Stimulated activated CD4-positive, alpha-beta T cell treated with anti-CD3 and anti-CD28 coated beads, TNF-alpha, amount 100 ng/mL, for 1 hour (primary cell): ENCODE measurements around the gene RAPSN.

ENCODE experiments used
- DNase-seq, 3 donors: peaks; one replicate each; pipeline ENCODE4 v3.0.0-alpha.2; 2020; ENCODE audit warnings: low read depth in 3 of 3, low spot score in 1 of 3

Gene RAPSN

GRCh38 chr11:47466201-47466600, 17.3 kb upstream of the RAPSN start:
- DNase-seq: no peak

GRCh38 chr11:47464483-47464882, 15.5 kb upstream of the RAPSN start:
- DNase-seq: no peak

DNA sequence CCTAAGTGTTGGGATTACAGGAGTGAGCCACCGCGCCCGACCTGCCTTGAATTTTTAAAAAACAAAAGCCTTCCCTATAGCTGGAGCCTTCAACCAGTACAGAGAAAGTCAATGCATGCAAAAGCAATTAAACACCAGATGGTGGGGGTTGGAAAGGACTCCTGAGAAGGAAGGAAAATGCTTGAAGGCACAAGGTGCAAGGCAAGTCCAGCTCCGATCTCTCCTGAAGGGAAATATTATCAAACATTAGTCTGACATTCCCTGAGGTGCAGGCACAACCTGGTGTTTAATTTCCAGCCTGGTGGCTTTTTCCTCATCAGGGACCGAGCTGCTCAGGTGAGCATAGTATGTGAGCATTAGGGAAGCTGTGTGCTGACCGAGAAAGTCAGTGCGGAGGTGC, 12.9 kb upstream of the RAPSN start:
- DNase-seq: no peak

DNA sequence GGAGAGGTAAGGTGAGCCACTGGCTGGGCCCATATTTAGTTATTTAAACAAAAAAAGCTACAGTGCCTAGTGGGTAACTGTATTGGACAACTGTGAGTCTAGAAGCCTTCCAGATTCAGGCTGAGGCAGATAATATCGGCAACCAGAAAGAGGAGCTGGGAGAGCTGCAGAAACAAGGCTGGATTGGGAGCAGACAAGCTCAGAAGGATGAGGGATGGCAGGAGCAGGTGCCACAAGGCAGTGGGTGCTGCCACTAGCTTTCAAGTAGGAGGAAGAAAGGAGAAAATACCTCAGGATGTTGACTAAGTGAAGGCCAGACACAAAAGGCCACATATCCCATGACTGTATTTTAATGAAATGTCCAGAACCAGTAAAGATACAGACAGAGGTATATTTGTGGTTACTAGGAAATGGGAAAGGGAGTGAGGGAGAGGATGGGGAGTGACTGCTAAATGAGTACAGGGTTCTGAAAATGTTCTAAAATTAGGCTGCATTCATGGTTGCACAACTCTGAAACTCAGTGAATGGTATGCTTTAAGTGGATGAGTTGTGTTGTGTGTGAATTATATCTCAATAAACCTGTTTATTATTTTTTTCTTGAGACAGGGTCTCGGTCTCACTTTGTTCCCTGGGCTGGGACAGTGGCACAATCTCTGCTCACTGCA, 11.8 kb upstream of the RAPSN start:
- no peak for DNase-seq

GRCh38 chr11:47454258-47454671, 5.3 kb upstream of the RAPSN start:
- peak; percentile 10 to 35 (median 16) for DNase-seq

GRCh38 chr11:47453365-47453764, 4.4 kb upstream of the RAPSN start:
- no peak for DNase-seq

DNA sequence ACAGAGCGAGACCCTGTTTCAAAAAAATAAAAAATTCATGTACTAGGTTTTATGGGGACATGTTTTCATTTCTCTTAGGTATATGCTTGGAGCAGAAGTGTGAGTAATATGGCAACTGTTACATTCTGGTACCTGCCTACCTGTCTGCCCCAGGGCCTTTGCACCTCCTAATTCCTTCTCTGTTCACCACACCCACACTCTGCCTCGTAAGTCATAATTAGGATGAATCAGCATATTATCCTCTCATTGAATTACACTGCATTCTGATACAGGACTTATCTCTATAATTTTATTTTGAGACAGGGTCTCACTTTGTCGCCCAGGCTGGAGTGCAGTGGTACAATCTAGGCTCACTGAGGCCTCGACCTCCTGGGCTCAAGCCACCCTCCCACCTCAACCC, 3.1 kb upstream of the RAPSN start:
- DNase-seq: no peak

- no peak for DNase-seq
These were observed 2.5 kb upstream of the RAPSN start for GRCh38 chr11:47451436-47451835.

GRCh38 chr11:47449541-47449940, 605 bp upstream of the RAPSN start:
- DNase-seq: no peak

DNA sequence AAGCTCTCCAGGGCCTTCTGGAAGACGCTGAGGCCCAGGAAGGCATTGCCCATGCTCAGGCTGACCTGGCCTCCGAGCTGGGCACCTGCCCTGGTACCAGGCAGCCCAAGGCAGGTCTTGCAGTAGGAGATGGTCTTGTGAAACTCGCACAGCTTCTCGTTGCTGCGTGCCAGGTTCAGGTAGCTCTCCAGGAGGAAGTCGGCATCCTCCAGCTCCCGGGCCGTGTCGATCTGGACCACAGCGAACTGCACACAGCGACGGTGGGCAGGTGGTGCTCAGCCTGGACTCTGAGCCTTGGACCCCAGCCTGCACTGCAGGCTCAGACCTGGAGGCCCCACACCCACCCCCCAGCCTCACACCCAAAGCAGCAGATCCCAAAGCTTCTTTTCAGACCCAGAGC, 1.0 kb downstream of the RAPSN start:
- no peak for DNase-seq

- no peak for DNase-seq
These were observed 2.1 kb downstream of the RAPSN start for GRCh38 chr11:47446833-47447232.

GRCh38 chr11:47445840-47446239, 3.1 kb downstream of the RAPSN start:
- DNase-seq: no peak

- DNase-seq: no peak
These were observed 5.1 kb downstream of the RAPSN start for GRCh38 chr11:47443817-47444216.

DNA sequence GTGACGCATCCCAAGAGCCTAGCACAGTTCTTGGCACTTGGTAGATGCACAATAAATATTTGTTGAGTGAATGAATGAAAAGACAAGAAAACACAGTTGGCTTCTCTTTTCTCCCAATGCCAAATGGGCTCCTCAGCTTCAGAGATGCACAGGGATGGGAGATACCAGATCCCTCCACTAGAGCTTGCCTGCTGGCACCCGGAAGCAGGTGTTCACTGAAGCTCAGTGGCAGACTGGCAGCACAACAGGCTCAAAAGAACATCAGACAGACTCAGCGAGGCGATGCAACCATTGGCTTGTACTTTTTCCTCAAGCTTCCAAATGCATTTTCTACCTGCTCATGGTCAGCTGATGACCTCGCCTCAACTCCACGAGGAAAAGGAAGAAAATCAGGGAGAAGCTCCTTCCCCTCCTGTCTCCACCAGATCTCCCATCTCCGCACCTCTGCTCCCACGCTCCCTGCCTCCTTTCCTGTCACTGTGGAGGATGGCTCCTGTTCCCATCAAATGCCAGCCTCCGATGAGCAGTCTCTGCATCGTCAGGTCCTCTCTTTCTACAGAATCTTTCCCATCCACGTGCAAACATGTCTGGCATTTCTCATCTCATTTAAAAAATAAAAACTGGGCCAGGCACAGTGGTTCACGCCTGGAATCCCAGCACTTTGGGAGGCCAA, 5.8 kb downstream of the RAPSN start:
- DNase-seq: no peak

DNA sequence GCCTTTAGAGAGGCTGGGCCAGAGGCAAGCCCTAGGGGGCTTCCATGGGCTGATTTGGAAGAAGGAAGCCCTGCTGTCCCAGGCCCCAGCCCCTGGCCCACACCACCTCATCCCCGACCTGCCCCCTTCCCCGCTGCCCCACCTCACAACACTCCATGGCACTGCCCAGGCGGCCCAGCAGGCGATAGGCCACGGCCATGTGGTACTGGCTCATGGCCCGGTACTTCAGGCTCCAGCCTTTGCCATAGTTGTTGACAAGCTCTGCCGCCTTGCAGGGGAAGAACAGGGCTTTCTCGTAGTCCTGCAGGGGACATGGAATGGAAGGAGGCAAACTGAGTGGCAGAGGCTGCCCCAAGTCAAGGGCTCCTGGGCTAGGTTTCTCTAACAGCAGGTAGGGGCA, 6.4 kb downstream of the RAPSN start:
- no peak for DNase-seq

DNA sequence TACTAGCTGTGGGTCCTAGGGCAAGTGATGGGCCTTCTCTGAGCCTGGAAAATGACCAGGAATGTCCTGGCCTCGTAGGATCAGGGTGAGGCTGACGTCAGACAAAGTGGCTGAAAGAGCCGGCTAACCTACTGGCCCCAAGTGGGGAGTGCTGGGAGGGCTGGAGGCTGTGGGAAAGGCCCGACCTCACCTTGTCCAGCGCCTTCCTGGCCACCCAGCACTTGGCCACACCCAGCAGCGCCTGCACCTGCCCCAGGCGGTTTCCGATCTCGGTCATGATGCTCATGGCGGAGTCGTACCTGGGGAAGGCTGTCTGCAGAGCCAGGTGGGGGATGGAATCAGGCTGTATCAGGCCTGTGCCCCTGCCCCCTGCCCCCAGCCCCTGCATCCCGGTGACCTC, 7.5 kb downstream of the RAPSN start:
- DNase-seq: no peak

DNA sequence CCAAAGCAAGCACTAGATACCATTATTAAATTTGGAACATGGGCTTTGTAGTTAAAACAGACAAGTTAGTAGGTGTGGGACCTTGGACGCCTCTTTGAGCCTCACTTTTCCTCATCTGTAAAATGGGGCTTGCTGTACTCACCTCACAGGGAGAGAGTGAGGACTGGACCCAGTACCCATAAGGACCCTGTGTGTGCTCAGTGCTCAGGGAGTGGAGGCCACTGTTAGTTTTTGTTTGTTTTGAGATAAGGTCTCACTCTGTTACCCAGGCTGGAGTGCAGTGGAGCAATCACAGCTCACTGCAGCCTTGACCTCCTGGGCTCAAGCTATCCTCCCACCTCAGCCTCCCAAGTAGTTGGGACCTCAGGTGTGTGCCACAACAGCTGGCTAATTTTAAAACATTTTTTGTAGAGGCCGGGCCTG, 8.9 kb downstream of the RAPSN start:
- DNase-seq: no peak

- no peak for DNase-seq
These were observed 10.2 kb downstream of the RAPSN start for GRCh38 chr11:47438721-47439120.

DNA sequence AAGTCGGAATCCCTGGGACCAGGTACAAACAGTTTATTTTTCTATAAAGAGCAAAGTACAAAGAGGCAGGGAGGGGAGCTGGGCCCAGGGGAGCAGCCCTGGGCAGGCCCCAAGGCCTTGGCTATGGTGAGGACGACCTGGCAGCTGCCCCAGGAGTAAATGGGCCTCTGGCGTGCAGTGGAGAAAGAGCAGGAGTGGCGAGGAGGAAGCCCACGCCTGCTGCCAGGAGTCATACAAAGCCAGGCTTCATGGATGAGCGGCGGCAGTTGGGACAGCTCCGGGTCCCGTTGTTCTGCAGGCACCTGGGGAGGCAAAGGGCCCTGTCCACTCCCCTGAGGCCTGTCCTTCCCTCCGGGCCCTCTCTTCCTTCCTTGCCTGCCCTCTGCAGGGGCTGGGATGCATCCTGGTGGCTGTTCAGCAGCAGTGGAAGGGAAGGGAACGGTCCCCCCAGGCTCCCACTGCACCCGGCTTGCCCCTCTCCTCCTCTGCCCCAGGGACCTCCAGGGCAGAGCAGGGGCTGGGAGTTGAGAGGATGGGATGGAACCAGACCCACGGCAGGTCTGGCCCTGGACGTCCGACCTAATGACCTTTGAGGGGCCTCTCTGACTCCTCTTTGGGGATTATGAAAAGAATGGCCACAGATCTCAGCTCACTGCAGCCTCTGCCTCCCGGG, 11.1 kb downstream of the RAPSN start:
- no peak for DNase-seq

- DNase-seq: no peak
These were observed 11.7 kb downstream of the RAPSN start for GRCh38 chr11:47437218-47437745.

DNA sequence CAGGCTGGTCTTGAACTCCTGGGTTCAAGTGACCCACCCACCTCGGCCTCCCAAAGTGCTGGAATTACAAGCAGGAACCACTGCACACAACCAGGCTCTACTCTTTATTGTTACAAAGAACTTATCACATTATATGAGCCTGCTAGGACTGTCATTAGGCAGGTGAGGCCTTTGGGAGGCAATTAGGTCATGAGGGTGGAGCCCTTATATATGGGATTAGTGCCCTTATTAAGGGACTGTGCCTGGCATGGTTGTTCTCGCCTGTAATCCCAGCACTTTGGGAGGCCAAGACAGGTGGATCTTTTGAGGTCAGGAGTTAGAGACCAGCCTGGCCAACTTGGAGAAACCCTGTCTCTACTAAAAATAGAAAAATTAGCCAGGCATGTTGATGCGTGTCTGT, 12.2 kb downstream of the RAPSN start:
- DNase-seq: no peak

DNA sequence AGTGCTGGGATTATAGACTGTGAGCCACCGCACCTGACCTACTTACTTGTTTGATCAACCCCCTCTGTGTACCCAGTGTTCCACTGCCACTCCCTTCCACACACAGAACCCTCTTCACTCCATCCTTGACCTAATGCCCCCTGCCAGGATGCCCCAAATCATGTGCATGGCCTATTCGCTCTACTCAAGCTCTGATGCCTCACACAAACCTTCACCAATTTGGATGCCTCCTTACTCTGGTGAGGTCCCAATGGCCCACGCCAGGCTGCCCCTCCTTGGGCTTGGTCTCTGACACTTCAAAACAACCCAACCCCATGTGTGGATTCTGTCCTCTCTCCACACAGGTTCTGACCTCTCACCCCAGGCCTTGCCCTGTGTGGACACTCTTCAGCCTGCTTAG, 13.2 kb downstream of the RAPSN start:
- no peak for DNase-seq
